IMR-90 (cell line): ENCODE data around the gene EBLN2. TPM values are rescaled to one million over a fixed set of nuclear protein-coding genes. Genes with fewer than 3 reads are reported as not detected.
A peak's percentile ranks its signal among the peaks of the same experiment; 100 is the strongest.

Source experiments
- ATAC-seq: fragments of 200-7000 bp; cut with Tn5 transposase; 2 replicates; pipeline ENCODE4 v1.9.1; 2020; ENCODE audit warnings: low read depth, mild to moderate bottlenecking, moderate library complexity
- BruUV-seq: library from RNA; stranded (reverse); fragments of 400-500 nt; replicated peaks from 2 replicates; lab custom pipeline; 2021; lab: Mats Ljungman, UMichigan
- CTCF ChIA-PET: fragments of 300-600 bp; formaldehyde crosslinking; extraction: SDS; loops from one replicate; lab custom pipeline; 2021; ENCODE audit warnings: antibody characterized with exemption; lab: Yijun Ruan, JAX
- POLR2A ChIA-PET: fragments of 300-600 bp; sonication (Branson Sonifier 250); formaldehyde crosslinking; loops from one replicate; lab custom pipeline; 2022; ENCODE audit warnings: antibody characterized with exemption; ENCODE audit not compliant: unreplicated experiment; lab: Charles Lee
- DNase-seq: peaks from one replicate; pipeline ENCODE4 v3.0.0; 2013
- H2AFZ ChIP-seq: replicated peaks from 2 replicates; pipeline ENCODE3; 2013; ENCODE audit warnings: low read length, mild to moderate bottlenecking; ENCODE audit not compliant: poor library complexity
- H2AK5ac ChIP-seq: 2 replicates; pipeline ENCODE4 v1.6.1; 2013; ENCODE audit warnings: low read depth, low read length, inconsistent platforms
- H2AK9ac ChIP-seq: replicated peaks from 2 replicates; pipeline ENCODE3; 2013; ENCODE audit warnings: mild to moderate bottlenecking, low read depth, low read length, moderate library complexity; ENCODE audit not compliant: poor library complexity
- H2BK120ac ChIP-seq: 2 replicates; pipeline ENCODE4 v1.6.1; 2013; ENCODE audit warnings: low read depth, low read length, inconsistent platforms
- H2BK15ac ChIP-seq: 3 replicates; pipeline ENCODE4 v1.6.1; 2013; ENCODE audit warnings: low read depth, low read length, inconsistent platforms
- H2BK20ac ChIP-seq: 2 replicates; pipeline ENCODE4 v1.6.1; 2013; ENCODE audit warnings: low read depth, mild to moderate bottlenecking, inconsistent platforms, low read length, moderate library complexity
- H2BK5ac ChIP-seq: 2 replicates; pipeline ENCODE4 v1.6.1; 2013; ENCODE audit warnings: mild to moderate bottlenecking, low read depth, low read length, inconsistent platforms; ENCODE audit not compliant: poor library complexity, severe bottlenecking
- H3K14ac ChIP-seq: replicated peaks from 2 replicates; pipeline ENCODE4 v1.6.1; 2013; ENCODE audit warnings: low read depth, low read length, inconsistent platforms
- H3K18ac ChIP-seq: 2 replicates; pipeline ENCODE4 v1.6.1; 2013; ENCODE audit warnings: low read depth, low read length, control low read depth
- H3K23ac ChIP-seq: 2 replicates; pipeline ENCODE4 v1.6.1; 2013; ENCODE audit warnings: low read depth, low read length, inconsistent platforms
- H3K27ac ChIP-seq: 2 replicates; pipeline ENCODE4 v1.5.1; 2013; ENCODE audit warnings: mild to moderate bottlenecking, control low read depth, low read length; ENCODE audit not compliant: insufficient read depth
- H3K27me3 ChIP-seq: 2 replicates; pipeline ENCODE4 v1.6.1; 2013; ENCODE audit warnings: low read length; ENCODE audit not compliant: control insufficient read depth, insufficient read depth
- H3K36me3 ChIP-seq: 2 replicates; pipeline ENCODE4 v1.6.1; 2013; ENCODE audit warnings: low read length, mixed read lengths; ENCODE audit not compliant: control insufficient read depth, insufficient read depth
- H3K4ac ChIP-seq: 2 replicates; pipeline ENCODE4 v1.6.1; 2013; ENCODE audit warnings: low read depth, low read length, inconsistent platforms
- H3K4me1 ChIP-seq: 2 replicates; pipeline ENCODE4 v1.6.1; 2013; ENCODE audit warnings: low read length, mixed read lengths; ENCODE audit not compliant: control insufficient read depth, insufficient read depth
- H3K4me2 ChIP-seq: 2 replicates; pipeline ENCODE4 v1.6.1; 2013; ENCODE audit warnings: low read depth, mild to moderate bottlenecking, control low read depth, low read length, moderate library complexity
- H3K4me3 ChIP-seq: 2 replicates; pipeline ENCODE4 v1.5.1; 2013; ENCODE audit warnings: low read depth, mild to moderate bottlenecking, control low read depth, low read length, moderate library complexity; ENCODE audit not compliant: insufficient read depth
- H3K56ac ChIP-seq: 2 replicates; pipeline ENCODE4 v1.6.1; 2013; ENCODE audit warnings: low read length, inconsistent platforms; ENCODE audit not compliant: insufficient read depth; ENCODE audit errors: extremely low read depth
- H3K79me1 ChIP-seq, 2 experiments: 2 replicates each; pipeline ENCODE4 v1.6.1; 2013; ENCODE audit warnings: low read length in 2 of 2, inconsistent platforms in 1 of 2, low read depth in 1 of 2
- H3K9ac ChIP-seq: 2 replicates; pipeline ENCODE4 v1.6.1; 2013; ENCODE audit warnings: low read depth, low read length, control low read depth
- H3K9me1 ChIP-seq: 2 replicates; pipeline ENCODE4 v1.6.1; 2013; ENCODE audit warnings: low read length, inconsistent platforms; ENCODE audit not compliant: insufficient read depth
- H3K9me3 ChIP-seq: 2 replicates; pipeline ENCODE4 v1.6.1; 2013; ENCODE audit warnings: low read length; ENCODE audit not compliant: control insufficient read depth, insufficient read depth
- H4K20me1 ChIP-seq: 2 replicates; pipeline ENCODE4 v1.6.1; 2013; ENCODE audit warnings: low read length, inconsistent platforms; ENCODE audit not compliant: insufficient read depth
- H4K5ac ChIP-seq: 2 replicates; pipeline ENCODE4 v1.6.1; 2013; ENCODE audit warnings: mild to moderate bottlenecking, low read depth, low read length, control low read depth
- H4K8ac ChIP-seq, 2 experiments: 2 replicates each; pipeline ENCODE4 v1.6.1; 2013; ENCODE audit warnings: low read depth in 2 of 2, low read length in 2 of 2, control low read depth in 1 of 2, inconsistent platforms in 1 of 2
- H4K91ac ChIP-seq: 2 replicates; pipeline ENCODE4 v1.6.1; 2013; ENCODE audit warnings: low read depth, low read length, inconsistent platforms; ENCODE audit not compliant: insufficient read depth
- BHLHE40 ChIP-seq: fragments of 150-350 bp; IDR thresholded peaks from 2 replicates; pipeline ENCODE4 v1.6.1; 2016; ENCODE audit warnings: mild to moderate bottlenecking, low read depth, low read length
- CEBPB ChIP-seq: IDR thresholded peaks from 2 replicates; pipeline ENCODE4 v1.6.1; 2012; ENCODE audit warnings: low read depth, low read length, improper control_type of control experiment
- MAFK ChIP-seq: IDR thresholded peaks from 2 replicates; pipeline ENCODE4 v1.6.1; 2012; ENCODE audit warnings: low read depth, low read length, improper control_type of control experiment
- NFE2L2 ChIP-seq: fragments of 150-350 bp; IDR thresholded peaks from 2 replicates; pipeline ENCODE4 v1.6.1; 2016; ENCODE audit warnings: low read depth, mild to moderate bottlenecking, low read length
- WGBS, 2 experiments: methylation state at CpG; one replicate each; pipeline versions ENCODE4 v1.1.5 to v1.1.7; 2013; ENCODE audit warnings: missing lambda C conversion rate in 2 of 2; ENCODE audit not compliant: insufficient read length in 1 of 2; ENCODE audit errors: extremely low coverage in 2 of 2; 5-methylcytosine and 5-hydroxymethylcytosine counted together
- dilution Hi-C: fragments of 300-500 bp; cut with HindIII; formaldehyde crosslinking; loops from one replicate; pipeline ENCODE4 v1.14.3; 2018; ENCODE audit warnings: low sequenced_read_pairs; ENCODE audit not compliant: unreplicated experiment
- in situ Hi-C: fragments of 300-500 bp; cut with MboI; formaldehyde crosslinking; loops from 3 replicates; pipeline ENCODE4 v1.14.3; 2019; ENCODE audit warnings: low sequenced_read_pairs, inconsistent platforms, mixed read lengths
- intact Hi-C: fragments of 100-400 bp; cut with micrococcal nuclease; formaldehyde crosslinking; loops from 2 replicates; pipeline ENCODE4 v1.10.0; 2022
- polyA plus RNA-seq, 3 experiments: library from polyadenylated mRNA; depleted of rRNA; stranded (reverse); fragments of >200 nt; gene quantifications; 2 replicates each; pipeline ENCODE4 v1.2.3, GENCODE V29; 2012; ENCODE audit warnings: low replicate concordance in 1 of 3
- total RNA-seq: library from RNA; depleted of rRNA; stranded (reverse); fragments of >200 nt; gene quantifications from 2 replicates; pipeline ENCODE4 v1.2.3, GENCODE V29; 2012

Gene EBLN2
- total and polyA plus RNA-seq, 2 of the 4 experiments (the other 2 are of a cell fraction), result 2.5 to 7.7 TPM

DNA sequence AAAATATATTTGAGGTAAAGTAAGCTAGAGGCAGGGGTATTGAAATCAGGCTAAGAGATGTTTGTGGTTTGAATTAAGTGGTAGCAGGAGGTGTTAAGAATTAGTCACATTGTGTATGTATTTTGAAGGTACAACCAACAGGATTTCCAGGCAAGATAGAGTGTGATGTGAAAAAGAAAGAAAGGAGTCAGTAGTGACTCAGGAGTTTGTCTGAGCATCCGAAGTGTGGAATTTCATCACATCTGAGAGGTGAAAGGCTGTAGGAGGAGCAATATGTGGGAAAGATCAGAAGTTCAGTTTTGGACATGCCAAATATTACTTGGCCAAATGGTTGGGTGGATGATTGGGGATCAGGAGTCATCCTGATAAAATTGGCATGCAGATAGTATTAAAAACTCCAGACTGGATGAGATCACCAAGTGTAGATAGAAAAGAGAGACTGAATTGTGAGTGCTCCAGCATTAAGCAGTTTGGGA lies 32.1 kb upstream of the EBLN2 start:
- H2BK15ac ChIP-seq, result no peak overlapping the region
- H2BK20ac ChIP-seq, result no peak overlapping the region
- peaks cover 15% of the 10 kb centered on the region for H3K9me1 ChIP-seq
- no peak overlapping the region for H3K56ac ChIP-seq
- no TSS peak for BruUV-seq
- DNase-seq (peak; percentile 93), ATAC-seq (peak; percentile 63)
- dilution Hi-C loops, result no loop called here
- no peak overlapping the region for H2BK120ac ChIP-seq
- no peak overlapping the region for H2AK9ac ChIP-seq
- no CpG with 5 or more reads among the region's 1 CpG for WGBS, 2 experiments
- in situ Hi-C loops, result no loop called here
- no peak overlapping the region for H3K4me3 ChIP-seq
- H2AK5ac ChIP-seq, result no peak overlapping the region
- H3K27ac ChIP-seq, result no peak overlapping the region
- H3K4ac ChIP-seq, result no peak overlapping the region
- H3K36me3 ChIP-seq, result no peaks in the 10 kb centered on the region
- H3K14ac ChIP-seq, result no peak overlapping the region
- peaks cover 16 to 70% of the 10 kb centered on the region in 2 experiments; a peak in 2 of 4 replicates for H3K79me1 ChIP-seq
- no peak overlapping the region for H4K8ac ChIP-seq
- H4K20me1 ChIP-seq, result peaks cover 99% of the 10 kb centered on the region
- H2AFZ ChIP-seq, result no peak overlapping the region
- H3K4me1 ChIP-seq, result peaks cover 11% of the 10 kb centered on the region
- POLR2A ChIA-PET, result no interaction called here
- H3K9ac ChIP-seq, result no peak overlapping the region
- no peak overlapping the region for H3K18ac ChIP-seq
- H3K4me2 ChIP-seq, result peak overlapping the region; percentile 63; the same call in 1 of the 2 replicates
- no peaks in the 10 kb centered on the region for H3K9me3 ChIP-seq
- no peaks in the 10 kb centered on the region for H3K27me3 ChIP-seq
- intact Hi-C loops, result no loop called here
- H2BK5ac ChIP-seq, result no peak overlapping the region
- H3K23ac ChIP-seq, result no peak overlapping the region
- no peak overlapping the region for H4K91ac ChIP-seq
- TF ChIP-seq NFE2L2 (peak; percentile 46; the same call in 1 of the 2 replicates), CEBPB (peak; percentile 86), BHLHE40 (no peak), MAFK (0 out of 2 replicates have a peak, but pooled peaks have one; percentile 2)
- H4K5ac ChIP-seq, result no peak overlapping the region
- CTCF ChIA-PET, result no interaction called here
